Stimulated activated CD4-positive, alpha-beta T cell treated with anti-CD3 and anti-CD28 coated beads, Interleukin-15, amount 100 ng/mL, for 48 hours (primary cell): ENCODE measurements around the gene LTBP1.
"Not testable (repeated sequence)": the region's sequence is repeated elsewhere in the genome, so short reads cannot be mapped to it uniquely, and the experiment has no call there.

Experiments used
- DNase-seq, 2 donors: peaks; one replicate each; pipeline ENCODE4 v3.0.0-alpha.2; 2020; ENCODE audit warnings: low read depth in 2 of 2

The LTBP1 gene

DNA sequence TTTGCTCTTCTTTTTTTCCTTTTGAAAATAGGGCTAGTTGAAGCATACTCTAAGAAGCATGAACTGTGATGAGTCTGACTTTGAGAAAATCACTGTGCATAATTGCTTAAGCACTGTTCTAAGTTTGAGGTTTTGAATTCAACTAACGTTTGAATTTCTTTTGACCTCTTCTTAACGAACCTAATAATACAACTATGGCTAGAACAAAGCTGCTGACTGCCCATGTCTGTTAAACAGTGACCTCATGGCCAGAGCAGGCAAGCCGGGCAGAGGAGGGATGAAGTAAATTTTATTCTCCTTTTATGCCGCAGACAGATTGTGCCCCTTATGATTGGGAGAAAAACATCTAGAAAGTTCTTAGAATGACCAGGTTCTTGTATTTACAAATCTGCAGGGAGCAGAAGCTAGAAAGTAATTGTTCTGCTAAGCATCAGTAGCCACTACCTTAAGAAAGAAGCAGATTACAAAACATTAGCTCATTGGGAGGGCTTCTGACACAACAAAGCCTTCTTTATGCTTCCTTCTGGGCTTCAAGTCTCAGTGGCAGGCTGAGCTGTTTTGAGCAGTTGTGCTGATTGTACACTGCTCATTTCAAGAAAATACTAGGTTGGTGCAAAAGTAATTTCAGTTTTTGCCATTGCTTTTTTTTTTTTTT lies 431.9 kb downstream of the LTBP1 start:
- no peak for DNase-seq

DNA sequence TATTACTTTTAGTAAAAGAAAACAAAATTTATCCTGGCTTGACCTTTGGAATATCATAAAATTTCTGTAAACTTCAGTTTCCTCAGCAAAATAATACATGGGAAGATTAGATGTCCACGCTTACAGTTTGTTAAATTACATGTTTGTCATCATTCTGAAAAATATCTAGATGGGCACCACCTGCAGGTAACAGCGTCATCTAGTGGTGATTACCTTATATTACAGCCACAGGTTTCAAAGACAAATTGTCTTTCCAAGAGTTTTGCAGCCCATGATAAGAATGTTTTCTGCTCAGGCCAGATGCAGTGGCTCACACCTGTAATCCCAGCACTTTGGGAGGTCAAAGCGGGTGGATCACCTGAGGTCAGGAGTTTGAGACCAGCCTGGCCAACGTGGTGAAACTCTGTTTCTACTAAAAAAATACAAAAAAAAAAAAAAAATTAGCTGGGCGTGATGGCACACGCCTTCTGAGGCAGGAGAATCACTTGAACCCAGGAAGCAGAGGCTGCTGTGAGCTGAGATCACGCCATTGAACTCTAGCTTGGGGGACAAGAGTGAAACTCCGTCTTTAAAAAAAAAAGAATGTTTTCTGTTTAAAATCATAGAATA lies 433.4 kb downstream of the LTBP1 start:
- no peak for DNase-seq

- DNase-seq: no peak
Measured at GRCh38 chr2:33380719-33381118, 434.0 kb downstream of the LTBP1 start.

DNA sequence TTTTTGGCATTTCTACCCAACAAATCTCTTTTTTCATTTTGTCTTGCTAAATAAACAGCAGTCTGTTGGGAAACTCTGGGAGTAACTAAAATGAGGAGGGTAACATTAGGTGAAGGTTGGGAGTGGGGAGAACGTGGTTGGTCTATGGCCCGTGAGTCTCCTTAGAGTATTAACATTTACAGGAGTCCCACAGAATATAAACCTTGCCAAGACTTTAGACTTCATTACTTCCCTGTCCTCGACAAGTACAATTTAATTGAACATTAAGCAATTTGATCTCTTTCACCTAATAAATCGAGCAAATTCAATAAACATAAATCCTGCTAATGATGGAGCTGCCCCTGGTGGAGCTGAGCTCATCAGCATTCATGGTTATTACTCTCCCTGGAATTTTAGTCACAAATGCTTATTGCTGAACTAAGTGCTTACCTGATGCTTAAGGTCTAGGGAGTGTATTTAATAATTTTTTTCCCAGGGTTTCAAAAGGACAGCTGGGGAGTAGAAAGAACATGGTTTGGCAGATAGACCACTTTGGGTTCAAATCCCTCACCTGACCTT lies 434.6 kb downstream of the LTBP1 start:
- DNase-seq: no peak

DNA sequence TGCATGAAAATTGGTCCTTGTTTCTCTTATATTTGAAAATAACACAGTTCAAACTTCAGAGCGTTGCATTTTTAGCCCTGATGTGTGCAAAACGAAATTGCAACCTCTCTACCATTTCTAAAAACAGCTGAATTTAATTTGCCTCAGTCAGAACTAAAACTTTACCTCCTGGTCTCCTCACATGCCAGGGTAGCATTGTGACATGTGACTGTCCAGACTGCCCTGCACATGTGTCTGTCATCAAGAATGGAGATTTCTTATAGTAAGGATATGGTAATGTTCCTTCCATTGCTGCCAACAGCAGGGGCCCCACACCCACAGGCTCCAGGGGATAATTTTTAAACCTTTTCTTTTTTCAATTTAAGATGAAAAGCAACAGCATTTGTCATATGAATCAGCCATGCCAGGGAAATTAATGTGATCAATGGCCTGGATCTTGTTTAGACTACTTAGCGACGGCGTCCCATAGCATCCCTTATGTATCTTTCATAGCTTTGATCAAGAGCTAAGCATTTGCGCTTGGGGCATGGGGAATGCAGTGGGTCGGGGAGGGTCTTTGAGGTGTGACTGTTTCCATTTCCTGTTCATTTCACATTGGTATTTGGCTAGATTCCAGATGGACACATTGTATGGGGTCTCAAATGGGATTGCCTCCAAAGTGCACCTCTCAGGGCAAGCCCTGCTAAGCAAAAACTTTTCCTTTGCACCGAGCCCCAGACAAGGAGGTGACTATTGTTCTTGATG lies 437.3 kb downstream of the LTBP1 start:
- DNase-seq: no peak

GRCh38 chr2:33384599-33384961 lies 437.8 kb downstream of the LTBP1 start:
- DNase-seq: no peak

DNA sequence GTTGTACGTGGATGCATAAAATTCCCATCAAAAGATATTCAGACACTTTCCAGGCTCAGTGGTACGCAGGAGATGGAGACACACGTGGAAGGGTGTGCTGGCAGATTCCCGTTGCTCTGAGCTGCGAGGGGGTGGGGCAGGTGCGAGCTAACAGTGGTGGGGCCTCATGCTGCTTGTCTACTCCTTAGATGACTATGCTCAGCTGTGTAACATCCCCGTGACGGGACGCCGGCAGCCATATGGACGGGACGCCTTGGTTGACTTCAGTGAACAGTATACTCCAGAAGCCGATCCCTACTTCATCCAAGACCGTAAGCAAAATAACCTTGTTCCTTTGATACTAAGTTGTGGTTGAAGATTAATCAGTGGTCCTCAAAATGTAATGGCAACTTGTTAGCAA lies 442.2 kb downstream of the LTBP1 start:
- DNase-seq: no peak

GRCh38 chr2:33389695-33390094 lies 442.9 kb downstream of the LTBP1 start:
- not testable (repeated sequence) for DNase-seq

DNA sequence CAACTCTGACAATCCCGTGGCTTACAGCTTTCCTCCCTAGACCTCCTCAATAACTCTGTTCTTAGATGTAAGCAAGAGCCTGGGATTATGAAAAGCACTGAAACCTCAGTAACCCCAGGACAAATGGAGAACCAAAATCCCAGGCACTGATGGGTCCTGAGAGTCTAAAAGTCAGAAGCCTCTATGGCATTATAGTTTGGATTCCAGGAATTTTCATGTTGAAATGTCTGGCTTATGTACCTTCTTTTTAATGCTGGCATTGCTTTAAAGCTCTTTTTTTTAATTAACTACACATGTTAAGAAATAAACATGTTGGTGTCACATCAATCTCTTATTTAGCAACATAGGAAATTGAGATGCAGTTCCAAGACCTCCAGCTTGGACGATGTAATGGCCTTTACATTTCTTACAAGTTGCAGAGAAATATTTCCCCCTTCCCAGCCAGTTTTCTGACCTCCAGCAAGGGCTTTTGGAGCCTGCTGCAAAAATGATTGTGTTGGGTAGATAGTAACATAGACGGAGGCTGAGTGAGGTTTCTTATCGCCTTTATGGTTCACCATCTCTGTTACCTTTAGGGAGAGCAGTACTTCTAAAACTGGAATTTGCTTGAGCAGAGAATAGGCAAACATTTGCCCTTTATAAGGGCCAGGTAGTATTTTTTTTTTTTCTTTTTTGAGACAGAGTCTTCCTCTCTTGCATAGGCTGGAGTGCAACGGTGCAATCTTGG lies 444.9 kb downstream of the LTBP1 start:
- DNase-seq: no peak

DNA sequence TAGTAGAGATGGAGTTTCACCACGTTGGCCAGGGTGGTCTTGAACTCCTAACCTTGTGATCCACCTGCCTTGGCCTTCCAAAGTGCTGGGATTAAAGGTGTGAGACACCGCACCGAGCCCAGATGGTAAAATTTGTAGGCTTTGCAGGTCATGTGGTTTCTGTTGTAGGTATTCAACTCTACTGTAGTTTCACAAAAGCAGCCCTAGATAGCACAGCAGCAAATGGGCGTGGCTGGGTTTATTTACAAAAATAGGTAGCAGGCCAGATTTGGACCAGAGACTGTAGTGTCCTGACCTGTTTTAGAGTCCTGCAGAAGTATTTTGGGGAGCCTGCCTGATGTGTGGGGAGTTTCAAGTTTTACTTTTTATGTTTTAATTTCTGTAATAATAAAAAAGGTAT lies 445.6 kb downstream of the LTBP1 start:
- DNase-seq: no peak

DNA sequence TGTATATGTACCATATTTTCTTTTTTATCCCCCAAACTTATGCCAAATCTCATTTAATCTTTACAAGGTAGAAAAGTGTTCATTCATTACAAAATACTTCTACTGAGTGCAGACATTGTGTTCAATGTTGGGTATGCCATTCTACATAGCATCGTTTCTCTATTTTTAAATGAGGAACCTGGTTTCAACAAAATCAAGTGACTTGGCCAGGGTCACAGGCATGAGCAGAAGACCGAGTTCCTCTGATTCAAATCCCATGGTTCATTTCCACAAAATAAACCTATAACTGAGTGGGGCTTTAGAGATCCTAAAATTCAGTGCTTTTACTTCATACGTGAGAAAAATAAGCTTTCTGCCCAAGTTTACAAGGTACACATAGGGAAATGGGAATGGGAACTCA lies 448.3 kb downstream of the LTBP1 start:
- DNase-seq: no peak

DNA sequence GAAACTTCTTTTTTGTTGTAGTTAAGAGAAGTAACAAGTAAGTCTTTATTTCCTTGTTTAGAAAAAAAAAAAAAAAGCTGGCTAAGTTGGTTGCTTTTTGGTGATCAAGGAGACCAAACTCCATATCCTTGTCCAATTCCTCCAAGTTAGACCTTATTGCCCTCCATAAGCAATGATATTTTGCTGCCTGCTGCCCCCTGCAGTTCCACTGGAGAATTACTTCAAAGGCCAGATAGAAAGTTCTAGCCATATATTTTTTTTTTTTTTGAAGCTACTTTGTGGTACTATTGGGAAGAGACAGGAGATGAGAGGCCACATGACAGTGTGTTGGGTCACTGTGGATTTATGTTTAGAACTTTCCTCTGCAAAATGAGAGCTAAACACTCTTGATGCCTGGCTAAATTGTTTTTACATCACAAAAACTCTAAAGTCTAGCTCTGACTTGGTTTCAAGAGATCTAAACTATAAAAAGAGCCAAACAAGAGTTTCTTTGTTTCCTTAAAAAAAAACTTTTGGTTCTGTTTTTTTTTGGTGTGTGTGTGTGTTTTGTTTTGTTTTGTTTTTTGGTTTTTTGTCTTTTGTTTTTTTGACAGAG lies 449.0 kb downstream of the LTBP1 start:
- peak in 1 of 2 donors; percentile 41 for DNase-seq

GRCh38 chr2:33404321-33404720 lies 457.6 kb downstream of the LTBP1 start:
- no peak for DNase-seq

DNA sequence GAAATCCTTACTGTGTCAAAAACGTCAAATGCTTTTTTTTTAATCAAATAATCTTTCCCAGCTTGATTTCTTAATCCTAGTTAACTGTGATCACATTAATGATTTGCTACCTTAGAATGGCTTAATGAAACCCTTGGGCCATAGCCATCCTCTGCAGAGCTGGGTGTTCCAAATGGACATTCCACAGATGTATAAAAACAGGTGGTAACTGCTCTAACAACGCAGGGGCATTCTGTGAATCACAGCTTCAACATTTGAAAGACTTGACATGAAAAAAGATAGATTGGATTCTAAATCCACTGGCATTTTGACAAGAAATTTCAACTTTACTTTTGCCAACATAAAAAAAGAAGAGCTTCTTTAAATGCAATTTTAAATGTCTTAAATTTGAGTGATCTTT lies 459.9 kb downstream of the LTBP1 start:
- no peak for DNase-seq

DNA sequence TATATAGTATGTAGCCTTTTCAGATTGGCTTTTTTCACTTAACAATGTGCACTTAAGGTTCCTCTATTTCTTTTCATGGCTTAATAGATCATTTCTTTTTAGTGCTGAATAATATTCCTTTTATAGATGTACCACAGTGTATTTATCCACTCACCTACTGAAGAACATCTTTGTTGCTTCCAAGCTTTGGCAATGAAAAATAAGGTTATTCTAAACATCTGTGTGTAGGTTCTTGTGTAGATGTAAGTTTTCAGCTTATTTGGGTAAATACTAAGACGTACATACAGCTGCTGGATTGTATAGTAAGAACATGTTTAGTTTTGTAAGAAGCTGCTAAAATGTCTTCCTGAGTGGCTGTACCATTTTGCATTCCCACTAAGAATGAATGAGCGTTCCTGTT lies 461.4 kb downstream of the LTBP1 start:
- no peak for DNase-seq

DNA sequence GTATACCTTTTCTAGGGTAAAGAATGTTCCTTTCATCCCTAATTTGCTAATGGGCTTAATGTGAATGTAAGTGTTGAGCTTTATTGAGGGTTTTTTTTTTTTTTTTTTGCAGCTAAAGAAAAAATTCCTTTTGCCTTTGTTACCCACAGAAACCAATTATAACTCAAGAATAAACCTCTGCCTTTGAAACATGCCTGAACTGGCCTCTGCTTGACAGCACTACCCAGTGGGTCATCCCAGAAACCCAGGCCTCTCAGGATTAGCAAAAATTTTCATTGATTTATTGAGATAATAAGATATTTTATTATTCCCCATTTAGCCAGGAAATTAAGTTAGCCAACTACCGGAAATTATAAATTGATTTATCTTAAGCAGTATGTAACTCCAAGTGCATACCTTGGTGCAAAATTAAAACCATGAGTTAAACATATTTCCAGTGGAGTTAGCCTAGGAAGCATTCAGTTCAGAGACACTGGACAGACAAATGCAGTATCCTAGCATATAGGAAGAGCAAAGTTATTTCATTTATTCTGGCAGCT lies 462.7 kb downstream of the LTBP1 start:
- DNase-seq: no peak

- no peak for DNase-seq
Measured at GRCh38 chr2:33411765-33412164, 465.0 kb downstream of the LTBP1 start.

DNA sequence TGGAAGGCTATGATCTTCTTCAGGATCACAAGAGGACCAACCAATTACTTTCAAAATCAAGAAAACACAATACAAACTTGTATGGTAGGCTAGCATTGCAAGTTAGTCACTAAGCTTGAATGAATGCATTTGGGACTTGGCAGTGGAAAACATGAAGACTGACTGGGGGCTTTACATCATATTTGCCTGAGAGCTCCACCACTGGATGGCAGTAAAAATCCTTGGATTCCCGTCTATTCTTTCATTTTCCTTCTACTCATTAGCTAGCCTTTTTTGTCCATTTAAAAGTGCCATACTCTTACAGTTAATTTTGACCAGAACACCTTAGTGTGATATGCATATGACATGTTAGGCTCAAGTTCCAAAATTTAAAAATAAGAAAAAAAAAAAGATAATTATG lies 466.2 kb downstream of the LTBP1 start:
- DNase-seq: no peak

DNA sequence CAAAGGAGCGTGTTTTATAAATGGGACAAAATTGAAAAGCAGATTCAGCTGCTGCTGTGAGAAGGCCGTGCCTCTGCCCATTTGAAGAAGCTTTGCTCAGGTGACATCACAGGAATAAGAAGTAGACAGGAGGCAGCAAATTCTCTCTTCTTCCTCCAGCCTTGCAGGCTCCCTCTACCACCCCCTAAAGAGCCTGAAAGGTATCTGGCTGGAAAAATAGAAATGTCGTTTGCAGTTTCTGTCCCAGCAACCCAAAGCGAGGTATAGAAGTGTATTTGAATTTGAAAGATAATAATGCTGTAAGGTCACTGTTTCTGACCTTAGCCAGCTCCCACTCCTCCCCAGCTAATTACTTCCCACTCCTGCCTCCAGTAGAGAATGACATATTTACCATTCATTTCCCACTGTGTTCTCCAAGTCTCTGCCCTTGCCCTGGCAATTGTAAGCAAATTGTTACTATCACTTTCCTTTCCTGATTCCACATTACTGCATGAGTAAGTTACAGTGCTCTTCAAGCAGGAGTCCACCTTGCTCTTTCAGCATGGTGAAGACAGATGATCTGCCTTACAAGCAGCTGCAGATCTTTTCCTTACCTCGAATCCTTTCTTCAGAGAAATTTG lies 472.9 kb downstream of the LTBP1 start:
- no peak for DNase-seq

DNA sequence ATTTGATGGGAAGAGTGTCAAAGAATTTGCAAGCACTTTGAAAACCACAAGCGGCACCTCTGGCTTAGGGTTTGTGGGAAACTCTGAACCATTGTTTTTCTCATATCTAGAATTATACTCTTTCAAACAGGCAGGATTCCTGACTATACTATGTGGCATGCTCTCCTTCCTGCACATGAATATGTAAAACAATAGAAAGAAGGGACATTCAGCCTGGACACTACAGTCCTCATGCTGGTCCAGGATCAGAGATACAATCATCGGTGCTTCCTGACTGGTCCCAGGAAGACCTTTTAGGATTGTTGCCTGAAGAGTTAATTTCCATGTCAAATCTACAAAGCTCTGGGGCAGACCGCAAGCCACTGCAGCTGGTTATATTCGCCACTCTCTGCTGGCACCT lies 474.0 kb downstream of the LTBP1 start:
- DNase-seq: no peak

DNA sequence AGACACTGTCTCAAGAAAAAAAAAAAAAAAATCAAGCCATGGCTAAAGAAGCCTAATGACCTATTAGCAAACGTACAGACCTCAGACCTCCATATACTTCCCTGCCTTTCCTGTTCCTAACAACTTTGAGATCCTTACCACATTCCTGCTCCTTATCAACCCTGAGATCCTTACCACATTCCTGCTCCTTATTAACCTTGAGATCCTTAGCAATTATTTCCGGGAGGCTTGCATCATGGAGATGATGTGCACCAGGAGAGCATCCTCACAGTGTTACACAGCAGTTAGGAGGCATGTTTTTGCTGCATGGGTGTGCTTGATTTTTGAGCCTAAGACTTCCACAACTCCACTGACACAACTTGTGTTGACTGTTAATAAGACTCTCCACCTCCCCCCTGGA lies 475.1 kb downstream of the LTBP1 start:
- DNase-seq: no peak
